Hematopoietic multipotent progenitor cell treated with erythropoietin and hydrocortisone succinate and interleukin-3 and kit ligand, for 15 days (in vitro differentiated cells): ENCODE data around the gene ADGRG1.

Experiments used
- DNase-seq: peaks from one replicate; pipeline ENCODE4 v3.0.0-alpha.2; 2015; ENCODE audit warnings: low spot score

Gene ADGRG1

GRCh38 chr16:57606147-57606846 lies 22.1 kb upstream of the ADGRG1 start:
- DNase-seq: no peak

GRCh38 chr16:57606847-57607501 lies 21.5 kb upstream of the ADGRG1 start:
- no peak for DNase-seq

- no peak for DNase-seq
Observed at GRCh38 chr16:57607676-57608461, 20.6 kb upstream of the ADGRG1 start.

- no peak for DNase-seq
Observed at GRCh38 chr16:57608462-57609113, 19.8 kb upstream of the ADGRG1 start.

GRCh38 chr16:57609541-57610401 lies 18.7 kb upstream of the ADGRG1 start:
- DNase-seq: no peak

- no peak for DNase-seq
Observed at GRCh38 chr16:57610611-57611010, 17.8 kb upstream of the ADGRG1 start.

- DNase-seq: no peak
Observed at GRCh38 chr16:57611181-57611580, 17.2 kb upstream of the ADGRG1 start.

- no peak for DNase-seq
Observed at GRCh38 chr16:57611706-57612105, 16.7 kb upstream of the ADGRG1 start.

- no peak for DNase-seq
Observed at GRCh38 chr16:57612494-57612893, 15.9 kb upstream of the ADGRG1 start.

GRCh38 chr16:57613514-57613913 lies 14.9 kb upstream of the ADGRG1 start:
- DNase-seq: no peak

- no peak for DNase-seq
Observed at GRCh38 chr16:57614536-57614935, 13.9 kb upstream of the ADGRG1 start.

GRCh38 chr16:57614944-57615343 lies 13.5 kb upstream of the ADGRG1 start:
- no peak for DNase-seq

GRCh38 chr16:57615813-57616212 lies 12.6 kb upstream of the ADGRG1 start:
- DNase-seq: no peak

- no peak for DNase-seq
Observed at GRCh38 chr16:57616241-57616640, 12.2 kb upstream of the ADGRG1 start.

- DNase-seq: no peak
Observed at GRCh38 chr16:57616876-57617275, 11.6 kb upstream of the ADGRG1 start.

- DNase-seq: no peak
Observed at GRCh38 chr16:57617604-57618111, 10.8 kb upstream of the ADGRG1 start.

- no peak for DNase-seq
Observed at GRCh38 chr16:57618296-57619132, 9.9 kb upstream of the ADGRG1 start.

GRCh38 chr16:57619133-57619605 lies 9.3 kb upstream of the ADGRG1 start:
- no peak for DNase-seq

GRCh38 chr16:57619606-57620334 lies 8.7 kb upstream of the ADGRG1 start:
- no peak for DNase-seq
